H1 (cell line): ENCODE results near the gene PDCD2. TPM values are rescaled to one million over a fixed set of nuclear protein-coding genes. Genes with fewer than 3 reads are reported as not detected.

Experiments
- ASH2L ChIP-seq: fragments of 200-600, 300-600 bp; sonication (generic); IDR thresholded peaks from one replicate; pipeline ENCODE4 v1.7.1; 2017; ENCODE audit warnings: low read length
- CBX5 ChIP-seq: fragments of 300-800, 300-1000 bp; sonication (generic); IDR thresholded peaks from 2 replicates; pipeline ENCODE4 v1.7.1; 2016; ENCODE audit warnings: antibody characterized with exemption, low read length, low read depth
- EGR1 ChIP-seq: IDR thresholded peaks from 2 replicates; pipeline ENCODE4 v1.6.1; 2011; ENCODE audit warnings: low read depth, low read length, borderline replicate concordance
- NRF1 ChIP-seq: IDR thresholded peaks from 2 replicates; pipeline ENCODE4 v1.6.1; 2011; ENCODE audit warnings: mild to moderate bottlenecking, low read depth, low read length, improper control_type of control experiment
- RNF2 ChIP-seq: fragments of 200-900, 300-1000 bp; sonication (generic); IDR thresholded peaks from 2 replicates; pipeline ENCODE4 v1.7.1; 2016; ENCODE audit warnings: borderline replicate concordance, low read depth, mild to moderate bottlenecking, antibody characterized with exemption, low read length; ENCODE audit not compliant: poor library complexity, severe bottlenecking; ENCODE audit errors: missing control alignments
- TAF1 ChIP-seq: IDR thresholded peaks from 2 replicates; pipeline ENCODE4 v1.6.1; 2011; ENCODE audit warnings: mild to moderate bottlenecking, low read depth, low read length
- TCF12 ChIP-seq: IDR thresholded peaks from 2 replicates; pipeline ENCODE4 v1.6.1; 2011; ENCODE audit warnings: low read depth, mild to moderate bottlenecking, low read length
- polyA plus RNA-seq, 7 experiments: library from polyadenylated mRNA; depleted of rRNA in 3 of 7; stranded (reverse) in 5 of 7; unstranded in 2 of 7; fragments of >200 nt in 5 of 7; fragments of 200-250 nt in 2 of 7; gene quantifications; 1 replicate in 5 of 7; 2 replicates in 1 of 7; 4 replicates in 1 of 7; pipeline versions ENCODE4 v1.2.1 to v1.2.3, GENCODE V29; 2011 to 2013; ENCODE audit warnings: missing spikeins in 2 of 7, mixed read lengths in 2 of 7
- total RNA-seq: library from RNA; stranded (reverse); fragmentation: NEBNext Ultra II Directional; extraction: Animal tissue kit (Norgen Biotek cat#: 25700); gene quantifications from 2 replicates; pipeline ENCODE4 v1.2.1, GENCODE V29; 2021
- TF ChIP-seq, protein P1 (sequence below): fragments of 300-600 bp; sonication (generic); IDR thresholded peaks from 2 replicates; pipeline ENCODE4 v1.7.1; 2012; ENCODE audit warnings: low read length, moderate library complexity, mild to moderate bottlenecking, inconsistent platforms; ENCODE audit not compliant: insufficient replicate concordance
- TF ChIP-seq, protein P2 (sequence below): IDR thresholded peaks from 2 replicates; pipeline ENCODE4 v1.6.1; 2011; ENCODE audit warnings: low read length, improper control_type of control experiment

Gene PDCD2
- total and polyA plus RNA-seq, 2 of the 8 experiments (the other 6 are each of a cell fraction or from before 2014, with no cell fraction given), result 74.1 to 116 TPM

DNA sequence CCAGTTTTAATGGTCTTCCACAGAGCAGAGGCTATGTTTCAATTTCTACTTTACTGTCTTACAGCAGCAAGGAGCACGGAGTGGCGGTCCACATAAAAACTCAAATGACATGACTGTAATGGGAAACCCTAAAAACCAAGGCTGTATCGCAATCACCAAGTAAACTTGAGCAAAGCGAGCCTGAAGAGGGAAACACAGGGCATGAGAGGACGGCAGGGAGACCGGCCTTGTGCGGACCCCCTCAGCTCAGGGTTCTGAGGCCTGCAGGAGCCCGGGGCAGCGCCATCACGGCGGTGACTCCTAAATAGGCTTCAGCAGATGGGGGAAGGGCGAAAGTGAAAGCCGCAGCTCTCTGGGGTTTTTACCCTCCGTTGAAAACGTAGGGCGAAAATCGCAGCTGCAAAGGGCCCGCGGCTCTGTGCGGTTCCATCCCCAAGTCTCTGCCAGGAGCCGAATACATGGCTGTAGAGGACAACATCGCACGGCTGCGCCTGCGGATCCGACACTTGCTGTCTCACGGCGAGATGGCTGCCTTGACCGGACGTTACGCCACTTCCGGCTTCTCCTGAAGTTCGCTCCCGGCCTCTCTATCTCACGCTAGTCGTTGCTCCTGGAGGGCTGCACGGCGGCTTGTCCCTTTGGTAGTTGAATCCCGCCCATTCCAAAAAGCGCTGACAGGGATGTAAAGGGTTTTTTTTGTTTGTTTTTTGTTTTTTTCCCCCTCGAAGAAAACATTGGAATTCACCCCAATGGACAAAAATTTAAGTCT is 31.5 kb downstream of the PDCD2 start, which contains the start of gene PSMB1 (continued):
- TF ChIP-seq, protein P1, sequence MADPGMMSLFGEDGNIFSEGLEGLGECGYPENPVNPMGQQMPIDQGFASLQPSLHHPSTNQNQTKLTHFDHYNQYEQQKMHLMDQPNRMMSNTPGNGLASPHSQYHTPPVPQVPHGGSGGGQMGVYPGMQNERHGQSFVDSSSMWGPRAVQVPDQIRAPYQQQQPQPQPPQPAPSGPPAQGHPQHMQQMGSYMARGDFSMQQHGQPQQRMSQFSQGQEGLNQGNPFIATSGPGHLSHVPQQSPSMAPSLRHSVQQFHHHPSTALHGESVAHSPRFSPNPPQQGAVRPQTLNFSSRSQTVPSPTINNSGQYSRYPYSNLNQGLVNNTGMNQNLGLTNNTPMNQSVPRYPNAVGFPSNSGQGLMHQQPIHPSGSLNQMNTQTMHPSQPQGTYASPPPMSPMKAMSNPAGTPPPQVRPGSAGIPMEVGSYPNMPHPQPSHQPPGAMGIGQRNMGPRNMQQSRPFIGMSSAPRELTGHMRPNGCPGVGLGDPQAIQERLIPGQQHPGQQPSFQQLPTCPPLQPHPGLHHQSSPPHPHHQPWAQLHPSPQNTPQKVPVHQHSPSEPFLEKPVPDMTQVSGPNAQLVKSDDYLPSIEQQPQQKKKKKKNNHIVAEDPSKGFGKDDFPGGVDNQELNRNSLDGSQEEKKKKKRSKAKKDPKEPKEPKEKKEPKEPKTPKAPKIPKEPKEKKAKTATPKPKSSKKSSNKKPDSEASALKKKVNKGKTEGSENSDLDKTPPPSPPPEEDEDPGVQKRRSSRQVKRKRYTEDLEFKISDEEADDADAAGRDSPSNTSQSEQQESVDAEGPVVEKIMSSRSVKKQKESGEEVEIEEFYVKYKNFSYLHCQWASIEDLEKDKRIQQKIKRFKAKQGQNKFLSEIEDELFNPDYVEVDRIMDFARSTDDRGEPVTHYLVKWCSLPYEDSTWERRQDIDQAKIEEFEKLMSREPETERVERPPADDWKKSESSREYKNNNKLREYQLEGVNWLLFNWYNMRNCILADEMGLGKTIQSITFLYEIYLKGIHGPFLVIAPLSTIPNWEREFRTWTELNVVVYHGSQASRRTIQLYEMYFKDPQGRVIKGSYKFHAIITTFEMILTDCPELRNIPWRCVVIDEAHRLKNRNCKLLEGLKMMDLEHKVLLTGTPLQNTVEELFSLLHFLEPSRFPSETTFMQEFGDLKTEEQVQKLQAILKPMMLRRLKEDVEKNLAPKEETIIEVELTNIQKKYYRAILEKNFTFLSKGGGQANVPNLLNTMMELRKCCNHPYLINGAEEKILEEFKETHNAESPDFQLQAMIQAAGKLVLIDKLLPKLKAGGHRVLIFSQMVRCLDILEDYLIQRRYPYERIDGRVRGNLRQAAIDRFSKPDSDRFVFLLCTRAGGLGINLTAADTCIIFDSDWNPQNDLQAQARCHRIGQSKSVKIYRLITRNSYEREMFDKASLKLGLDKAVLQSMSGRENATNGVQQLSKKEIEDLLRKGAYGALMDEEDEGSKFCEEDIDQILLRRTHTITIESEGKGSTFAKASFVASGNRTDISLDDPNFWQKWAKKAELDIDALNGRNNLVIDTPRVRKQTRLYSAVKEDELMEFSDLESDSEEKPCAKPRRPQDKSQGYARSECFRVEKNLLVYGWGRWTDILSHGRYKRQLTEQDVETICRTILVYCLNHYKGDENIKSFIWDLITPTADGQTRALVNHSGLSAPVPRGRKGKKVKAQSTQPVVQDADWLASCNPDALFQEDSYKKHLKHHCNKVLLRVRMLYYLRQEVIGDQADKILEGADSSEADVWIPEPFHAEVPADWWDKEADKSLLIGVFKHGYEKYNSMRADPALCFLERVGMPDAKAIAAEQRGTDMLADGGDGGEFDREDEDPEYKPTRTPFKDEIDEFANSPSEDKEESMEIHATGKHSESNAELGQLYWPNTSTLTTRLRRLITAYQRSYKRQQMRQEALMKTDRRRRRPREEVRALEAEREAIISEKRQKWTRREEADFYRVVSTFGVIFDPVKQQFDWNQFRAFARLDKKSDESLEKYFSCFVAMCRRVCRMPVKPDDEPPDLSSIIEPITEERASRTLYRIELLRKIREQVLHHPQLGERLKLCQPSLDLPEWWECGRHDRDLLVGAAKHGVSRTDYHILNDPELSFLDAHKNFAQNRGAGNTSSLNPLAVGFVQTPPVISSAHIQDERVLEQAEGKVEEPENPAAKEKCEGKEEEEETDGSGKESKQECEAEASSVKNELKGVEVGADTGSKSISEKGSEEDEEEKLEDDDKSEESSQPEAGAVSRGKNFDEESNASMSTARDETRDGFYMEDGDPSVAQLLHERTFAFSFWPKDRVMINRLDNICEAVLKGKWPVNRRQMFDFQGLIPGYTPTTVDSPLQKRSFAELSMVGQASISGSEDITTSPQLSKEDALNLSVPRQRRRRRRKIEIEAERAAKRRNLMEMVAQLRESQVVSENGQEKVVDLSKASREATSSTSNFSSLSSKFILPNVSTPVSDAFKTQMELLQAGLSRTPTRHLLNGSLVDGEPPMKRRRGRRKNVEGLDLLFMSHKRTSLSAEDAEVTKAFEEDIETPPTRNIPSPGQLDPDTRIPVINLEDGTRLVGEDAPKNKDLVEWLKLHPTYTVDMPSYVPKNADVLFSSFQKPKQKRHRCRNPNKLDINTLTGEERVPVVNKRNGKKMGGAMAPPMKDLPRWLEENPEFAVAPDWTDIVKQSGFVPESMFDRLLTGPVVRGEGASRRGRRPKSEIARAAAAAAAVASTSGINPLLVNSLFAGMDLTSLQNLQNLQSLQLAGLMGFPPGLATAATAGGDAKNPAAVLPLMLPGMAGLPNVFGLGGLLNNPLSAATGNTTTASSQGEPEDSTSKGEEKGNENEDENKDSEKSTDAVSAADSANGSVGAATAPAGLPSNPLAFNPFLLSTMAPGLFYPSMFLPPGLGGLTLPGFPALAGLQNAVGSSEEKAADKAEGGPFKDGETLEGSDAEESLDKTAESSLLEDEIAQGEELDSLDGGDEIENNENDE, result no peak
- TF ChIP-seq, protein P2, sequence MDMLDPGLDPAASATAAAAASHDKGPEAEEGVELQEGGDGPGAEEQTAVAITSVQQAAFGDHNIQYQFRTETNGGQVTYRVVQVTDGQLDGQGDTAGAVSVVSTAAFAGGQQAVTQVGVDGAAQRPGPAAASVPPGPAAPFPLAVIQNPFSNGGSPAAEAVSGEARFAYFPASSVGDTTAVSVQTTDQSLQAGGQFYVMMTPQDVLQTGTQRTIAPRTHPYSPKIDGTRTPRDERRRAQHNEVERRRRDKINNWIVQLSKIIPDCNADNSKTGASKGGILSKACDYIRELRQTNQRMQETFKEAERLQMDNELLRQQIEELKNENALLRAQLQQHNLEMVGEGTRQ, result no peak
- TF ChIP-seq EGR1 (no peak), ASH2L (peak; percentile 70), CBX5 (no peak), TAF1 (peak; percentile 97), RNF2 (no peak), NRF1 (no peak), TCF12 (no peak)
